DMS53 (cell line): ENCODE measurements around the gene TMTC4.
"Not testable (repeated sequence)": the region's sequence is repeated elsewhere in the genome, so short reads cannot be mapped to it uniquely, and the experiment has no call there.

Experiments used
- DNase-seq: peaks from one replicate; lab custom pipeline; 2025; lab: John Stamatoyannopoulos, UW

TMTC4 gene

GRCh38 chr13:100625447-100625846 lies 49.1 kb downstream of the TMTC4 start:
- DNase-seq, result no peak

- DNase-seq, result no peak
These were observed 53.8 kb downstream of the TMTC4 start for GRCh38 chr13:100620792-100621191.

- no peak for DNase-seq
These were observed 54.7 kb downstream of the TMTC4 start for GRCh38 chr13:100619940-100620339.

- not testable (repeated sequence) for DNase-seq
These were observed 55.7 kb downstream of the TMTC4 start for GRCh38 chr13:100618897-100619296.

- no peak for DNase-seq
These were observed 61.6 kb downstream of the TMTC4 start for GRCh38 chr13:100613031-100613430.

GRCh38 chr13:100611678-100612492 lies 62.7 kb downstream of the TMTC4 start:
- DNase-seq, result no peak

GRCh38 chr13:100610391-100611347 lies 63.9 kb downstream of the TMTC4 start:
- DNase-seq, result no peak

- no peak for DNase-seq
These were observed 65.7 kb downstream of the TMTC4 start for GRCh38 chr13:100608906-100609305.

- no peak for DNase-seq
These were observed 66.1 kb downstream of the TMTC4 start for GRCh38 chr13:100608489-100608888.

- no peak for DNase-seq
These were observed 69.5 kb downstream of the TMTC4 start for GRCh38 chr13:100604918-100605710.

- no peak for DNase-seq
These were observed 72.0 kb downstream of the TMTC4 start for GRCh38 chr13:100602493-100603111.

- DNase-seq, result no peak
These were observed 72.9 kb downstream of the TMTC4 start for GRCh38 chr13:100601716-100602115.

GRCh38 chr13:100600915-100601314 lies 73.7 kb downstream of the TMTC4 start:
- DNase-seq, result no peak

GRCh38 chr13:100600461-100600860 lies 74.1 kb downstream of the TMTC4 start:
- DNase-seq, result no peak

GRCh38 chr13:100597253-100597652 lies 77.3 kb downstream of the TMTC4 start:
- no peak for DNase-seq

GRCh38 chr13:100596516-100596915 lies 78.1 kb downstream of the TMTC4 start:
- no peak for DNase-seq

GRCh38 chr13:100594731-100595130 lies 79.9 kb downstream of the TMTC4 start:
- no peak for DNase-seq

GRCh38 chr13:100594255-100594654 lies 80.3 kb downstream of the TMTC4 start:
- DNase-seq, result no peak

- no peak for DNase-seq
These were observed 85.3 kb downstream of the TMTC4 start for GRCh38 chr13:100589178-100589725.

- peak; percentile 73 for DNase-seq
These were observed 86.0 kb downstream of the TMTC4 start, which contains the start of gene GGACT for GRCh38 chr13:100588331-100589177. TSS of gene GGACT (minus strand) at chr13:100588789. CDS start at chr13:100532591, 56,198 bp downstream.
